ENCODE measurements around the gene GPATCH4.

Gene GPATCH4

GRCh38 chr1:156547982-156548381, 53.3 kb downstream of the GPATCH4 start:
- Histone ChIP-seq H2AFZ (ENCODE audit: insufficient read depth, low read length, poor library complexity) (no peak overlapping the region), H2AK5ac (ENCODE audit: low read length) (no peak overlapping the region), H2BK120ac (ENCODE audit: insufficient read depth, low read length, poor library complexity) (no peak overlapping the region), H3K9me3 (ENCODE audit: insufficient read depth, low read depth, low read length) (no peaks in the 10 kb centered on the region), H3K4me1 (ENCODE audit: control insufficient read depth in 1 of 2, insufficient read depth in 2 of 2, low read length in 2 of 2) (peaks cover 23 to 25% of the 10 kb centered on the region in 2 experiments), H3K18ac (ENCODE audit: low read length) (no peak overlapping the region), H4K8ac (ENCODE audit: low read depth, low read length) (no peak overlapping the region), H3K9ac (ENCODE audit: low read length) (no peak overlapping the region), H3K27ac (ENCODE audit: low read depth, low read length) (no peak overlapping the region), H3K23ac (ENCODE audit: low read length) (no peak overlapping the region), H3K79me2 (ENCODE audit: control insufficient read depth, insufficient read depth, low read length, poor library complexity) (no peaks in the 10 kb centered on the region), H3K4me2 (ENCODE audit: low read length) (no peak overlapping the region), H3K4ac (ENCODE audit: low read depth, low read length) (no peak overlapping the region), H3K36me3 (ENCODE audit: control insufficient read depth in 1 of 2, insufficient read depth in 2 of 2, low read length in 2 of 2) (peaks cover 28 to 48% of the 10 kb centered on the region in 2 experiments), H4K12ac (ENCODE audit: low read depth, low read length) (no peak overlapping the region), H3K27me3 (ENCODE audit: insufficient read depth, low read length) (no peaks in the 10 kb centered on the region), H3K4me3 (ENCODE audit: low read depth, low read length) (no peak overlapping the region), H4K91ac (ENCODE audit: low read depth, low read length) (no peak overlapping the region), H3K14ac (ENCODE audit: low read length) (no peak overlapping the region), H3K79me1 (ENCODE audit: low read length) (peaks cover 3% of the 10 kb centered on the region), H2BK12ac (ENCODE audit: low read length) (no peak overlapping the region), H2BK5ac (ENCODE audit: low read depth, low read length, poor library complexity) (no peak overlapping the region)
- no CpG with 5 or more reads among the region's 9 CpGs for WGBS (ENCODE audit: extremely low coverage, insufficient coverage, insufficient read length)
- DNase-seq: no peak

- Histone ChIP-seq H3K9ac (ENCODE audit: low read length) (no peak overlapping the region), H3K79me2 (ENCODE audit: control insufficient read depth, insufficient read depth, low read length, poor library complexity) (no peaks in the 10 kb centered on the region), H4K91ac (ENCODE audit: low read depth, low read length) (no peak overlapping the region), H3K4ac (ENCODE audit: low read depth, low read length) (no peak overlapping the region), H2AK5ac (ENCODE audit: low read length) (no peak overlapping the region), H3K4me2 (ENCODE audit: low read length) (no peak overlapping the region), H3K18ac (ENCODE audit: low read length) (no peak overlapping the region), H3K4me3 (ENCODE audit: low read depth, low read length) (no peak overlapping the region), H3K23ac (ENCODE audit: low read length) (no peak overlapping the region), H3K14ac (ENCODE audit: low read length) (no peak overlapping the region), H4K12ac (ENCODE audit: low read depth, low read length) (no peak overlapping the region), H3K27ac (ENCODE audit: low read depth, low read length) (no peak overlapping the region), H2AFZ (ENCODE audit: insufficient read depth, low read length, poor library complexity) (no peak overlapping the region), H3K9me3 (ENCODE audit: insufficient read depth, low read depth, low read length) (no peaks in the 10 kb centered on the region), H2BK120ac (ENCODE audit: insufficient read depth, low read length, poor library complexity) (no peak overlapping the region), H2BK5ac (ENCODE audit: low read depth, low read length, poor library complexity) (no peak overlapping the region), H3K36me3 (ENCODE audit: control insufficient read depth in 1 of 2, insufficient read depth in 2 of 2, low read length in 2 of 2) (peaks cover 28 to 48% of the 10 kb centered on the region in 2 experiments), H2BK12ac (ENCODE audit: low read length) (no peak overlapping the region), H3K27me3 (ENCODE audit: insufficient read depth, low read length) (no peaks in the 10 kb centered on the region), H3K79me1 (ENCODE audit: low read length) (peaks cover 6% of the 10 kb centered on the region), H3K4me1 (ENCODE audit: control insufficient read depth in 1 of 2, insufficient read depth in 2 of 2, low read length in 2 of 2) (peaks cover 23 to 28% of the 10 kb centered on the region in 2 experiments), H4K8ac (ENCODE audit: low read depth, low read length) (no peak overlapping the region)
- DNase-seq: no peak
- no CpG with 5 or more reads among the region's 4 CpGs for whole genome bisulfite sequencing (ENCODE audit: extremely low coverage, insufficient coverage, insufficient read length)
These were observed 53.8 kb downstream of the GPATCH4 start for GRCh38 chr1:156547434-156547833.

- no peaks in the 10 kb centered on the region for H3K27me3 ChIP-seq (ENCODE audit: insufficient read depth, low read length)
- no peak overlapping the region for H2BK5ac ChIP-seq (ENCODE audit: low read depth, low read length, poor library complexity)
- no peak overlapping the region for H3K4me3 ChIP-seq (ENCODE audit: low read depth, low read length)
- H2BK120ac ChIP-seq (ENCODE audit: insufficient read depth, low read length, poor library complexity): no peak overlapping the region
- no peak for DNase-seq
- no peaks in the 10 kb centered on the region for H3K9me3 ChIP-seq (ENCODE audit: insufficient read depth, low read depth, low read length)
- H4K12ac ChIP-seq (ENCODE audit: low read depth, low read length): no peak overlapping the region
- H3K18ac ChIP-seq (ENCODE audit: low read length): no peak overlapping the region
- H3K23ac ChIP-seq (ENCODE audit: low read length): no peak overlapping the region
- peaks cover 6% of the 10 kb centered on the region for H3K79me1 ChIP-seq (ENCODE audit: low read length)
- H3K9ac ChIP-seq (ENCODE audit: low read length): no peak overlapping the region
- no peak overlapping the region for H2AK5ac ChIP-seq (ENCODE audit: low read length)
- H2BK12ac ChIP-seq (ENCODE audit: low read length): no peak overlapping the region
- H3K79me2 ChIP-seq (ENCODE audit: control insufficient read depth, insufficient read depth, low read length, poor library complexity): no peaks in the 10 kb centered on the region
- peaks cover 20 to 25% of the 10 kb centered on the region in 2 experiments for H3K4me1 ChIP-seq (ENCODE audit: control insufficient read depth in 1 of 2, insufficient read depth in 2 of 2, low read length in 2 of 2)
- no peak overlapping the region for H3K4me2 ChIP-seq (ENCODE audit: low read length)
- no peak overlapping the region for H3K14ac ChIP-seq (ENCODE audit: low read length)
- no peak overlapping the region for H2AFZ ChIP-seq (ENCODE audit: insufficient read depth, low read length, poor library complexity)
- H4K91ac ChIP-seq (ENCODE audit: low read depth, low read length): no peak overlapping the region
- H3K36me3 ChIP-seq (ENCODE audit: control insufficient read depth in 1 of 2, insufficient read depth in 2 of 2, low read length in 2 of 2): peaks cover 24 to 45% of the 10 kb centered on the region in 2 experiments
- H3K27ac ChIP-seq (ENCODE audit: low read depth, low read length): no peak overlapping the region
- no peak overlapping the region for H3K4ac ChIP-seq (ENCODE audit: low read depth, low read length)
- no CpG with 5 or more reads among the region's 3 CpGs for WGBS (ENCODE audit: extremely low coverage, insufficient coverage, insufficient read length)
- H4K8ac ChIP-seq (ENCODE audit: low read depth, low read length): no peak overlapping the region
These were observed 55.0 kb downstream of the GPATCH4 start for GRCh38 chr1:156546267-156546666.

- no peak overlapping the region for H3K14ac ChIP-seq (ENCODE audit: low read length)
- no peak overlapping the region for H2AFZ ChIP-seq (ENCODE audit: insufficient read depth, low read length, poor library complexity)
- no peak overlapping the region for H3K18ac ChIP-seq (ENCODE audit: low read length)
- no peak overlapping the region for H3K4me2 ChIP-seq (ENCODE audit: low read length)
- H3K27me3 ChIP-seq (ENCODE audit: insufficient read depth, low read length): no peaks in the 10 kb centered on the region
- peaks cover 33 to 44% of the 10 kb centered on the region in 2 experiments for H3K36me3 ChIP-seq (ENCODE audit: control insufficient read depth in 1 of 2, insufficient read depth in 2 of 2, low read length in 2 of 2)
- no peak overlapping the region for H2BK120ac ChIP-seq (ENCODE audit: insufficient read depth, low read length, poor library complexity)
- no peak overlapping the region for H2BK5ac ChIP-seq (ENCODE audit: low read depth, low read length, poor library complexity)
- no peaks in the 10 kb centered on the region for H3K79me2 ChIP-seq (ENCODE audit: control insufficient read depth, insufficient read depth, low read length, poor library complexity)
- no peak overlapping the region for H3K4ac ChIP-seq (ENCODE audit: low read depth, low read length)
- H2AK5ac ChIP-seq (ENCODE audit: low read length): no peak overlapping the region
- no peak overlapping the region for H3K23ac ChIP-seq (ENCODE audit: low read length)
- H3K79me1 ChIP-seq (ENCODE audit: low read length): peaks cover 6% of the 10 kb centered on the region
- H4K12ac ChIP-seq (ENCODE audit: low read depth, low read length): no peak overlapping the region
- no peak overlapping the region for H2BK12ac ChIP-seq (ENCODE audit: low read length)
- no CpG with 5 or more reads among the region's 3 CpGs for WGBS (ENCODE audit: extremely low coverage, insufficient coverage, insufficient read length)
- H3K4me3 ChIP-seq (ENCODE audit: low read depth, low read length): no peak overlapping the region
- H4K8ac ChIP-seq (ENCODE audit: low read depth, low read length): no peak overlapping the region
- H4K91ac ChIP-seq (ENCODE audit: low read depth, low read length): no peak overlapping the region
- no peak overlapping the region for H3K27ac ChIP-seq (ENCODE audit: low read depth, low read length)
- no peak overlapping the region for H3K9ac ChIP-seq (ENCODE audit: low read length)
- H3K9me3 ChIP-seq (ENCODE audit: insufficient read depth, low read depth, low read length): no peaks in the 10 kb centered on the region
- H3K4me1 ChIP-seq (ENCODE audit: control insufficient read depth in 1 of 2, insufficient read depth in 2 of 2, low read length in 2 of 2): peaks cover 20 to 25% of the 10 kb centered on the region in 2 experiments
- no peak for DNase-seq
These were observed 56.6 kb downstream of the GPATCH4 start for GRCh38 chr1:156544592-156545102.
